Measurements from ENCODE around the gene ARID4B. TPM values are rescaled to one million over a fixed set of nuclear protein-coding genes. Genes with fewer than 3 reads are reported as not detected.

Gene ARID4B
- total RNA-seq (2014; rRNA removed; shearing (Covaris generic)) = 28.7 and 39.3 TPM in 2 replicates
- total RNA-seq (2022) = 44.9 and 46.4 TPM in 2 replicates
- percentile 90 among the genes with signal in this experiment for Bru-seq, nascent RNA
- BruChase-seq, experiment 1, labeled RNA remaining after a 6-hour chase = percentile 75 among the genes with signal in this experiment
- percentile 77 among the genes with signal in this experiment for BruChase-seq, experiment 2, labeled RNA remaining after a 2-hour chase
- long read RNA-seq, full-length matches to known transcripts = 25 of 54 reads
- long read RNA-seq, partial matches to known transcripts = 18 of 54 reads
- long read RNA-seq, other reads (novel, unspliced or antisense) = 11 of 54 reads

- TF ChIP-seq EZH2phosphoT487 (IDR thresholded peaks at IDR 0.05; ENCODE audit: borderline replicate concordance, low read depth, low read length) = no peak
- no peak for TF ChIP-seq CTCF (conservative IDR thresholded peaks at IDR 0.05; ENCODE audit: low read length)
- intact Hi-C loops (cut with micrococcal nuclease; ENCODE audit: unreplicated experiment) = loop anchor here (1.0 to 5.0 kb wide), 6 partner anchors 74 to 955 kb away; partner anchors contain the start of genes ERO1B, RBM34 and TOMM20
- DNase-seq (ENCODE audit: low spot score) = no peak
- Histone ChIP-seq H3K4me1 (ENCODE audit: insufficient read depth, low read length, poor library complexity, severe bottlenecking) (peaks cover 44% of the 10 kb centered on the region), H3K9me3 (ENCODE audit: low read length) (no peaks in the 10 kb centered on the region), H3K4me3 (ENCODE audit: low read depth, low read length, poor library complexity, severe bottlenecking) (peak within 1 kb of the TSS; percentile 96), H3K36me3 (ENCODE audit: insufficient read depth, low read length) (peaks cover 55% of the 10 kb centered on the region), H4K20me1 (ENCODE audit: insufficient read depth, low read length) (peaks cover 31% of the 10 kb centered on the region; the same call in 1 of the 2 replicates), H3K4me2 (ENCODE audit: low read length) (peak within 1 kb of the TSS; percentile 92), H3K27ac (ENCODE audit: low read depth, low read length, poor library complexity, severe bottlenecking) (peak within 1 kb of the TSS; percentile 91), H3K9me2 (ENCODE audit: insufficient read depth, low read length) (no peaks in the 10 kb centered on the region), H3K79me2 (ENCODE audit: insufficient read depth, low read depth, low read length) (peaks cover 89% of the 10 kb centered on the region), H2AFZ (ENCODE audit: low read length) (peak within 1 kb of the TSS; percentile 63)
- no TSS peak for BruUV-seq (replicated peaks)
- ChIA-PET CTCF (ENCODE audit: unreplicated experiment) (no interaction called here), POLR2A (interaction anchor here (0.6 to 0.8 kb wide), 2 partner anchors 13 to 151 kb away, joined by 3 to 5 read pairs; no protein-coding TSS in a partner anchor)
Measured at GRCh38 chr1:235327559-235328270, at the start of gene ARID4B. TSS of gene ARID4B (minus strand) at chr1:235328179. CDS start at chr1:235326919, 1,260 bp downstream.

GRCh38 chr1:235375919-235376605 is 48.1 kb upstream of the ARID4B start:
- H3K4me1 ChIP-seq (ENCODE audit: insufficient read depth, low read length, poor library complexity, severe bottlenecking) = no peaks in the 10 kb centered on the region
- BruUV-seq (replicated peaks) = no TSS peak
- no peak for DNase-seq (ENCODE audit: low spot score)
- no peak overlapping the region for H3K4me3 ChIP-seq (ENCODE audit: low read depth, low read length, poor library complexity, severe bottlenecking)
- no peaks in the 10 kb centered on the region for H3K9me2 ChIP-seq (ENCODE audit: insufficient read depth, low read length)
- intact Hi-C loops (cut with micrococcal nuclease; ENCODE audit: unreplicated experiment) = no loop called here
- H3K79me2 ChIP-seq (ENCODE audit: insufficient read depth, low read depth, low read length) = peaks cover 6% of the 10 kb centered on the region; the same call in 1 of the 2 replicates
- H3K36me3 ChIP-seq (ENCODE audit: insufficient read depth, low read length) = peaks cover 11% of the 10 kb centered on the region
- H3K4me2 ChIP-seq (ENCODE audit: low read length) = no peak overlapping the region
- TF ChIP-seq EZH2phosphoT487 (IDR thresholded peaks at IDR 0.05; ENCODE audit: borderline replicate concordance, low read depth, low read length) = no peak
- TF ChIP-seq CTCF (conservative IDR thresholded peaks at IDR 0.05; ENCODE audit: low read length) = no peak
- CTCF ChIA-PET (ENCODE audit: unreplicated experiment) = no interaction called here
- POLR2A ChIA-PET = interaction anchor here (0.6 kb wide), 1 partner anchor 32 kb away, joined by 3 read pairs; no protein-coding TSS in a partner anchor
- no peaks in the 10 kb centered on the region for H4K20me1 ChIP-seq (ENCODE audit: insufficient read depth, low read length)
- H3K9me3 ChIP-seq (ENCODE audit: low read length) = no peaks in the 10 kb centered on the region
- no peak overlapping the region for H3K27ac ChIP-seq (ENCODE audit: low read depth, low read length, poor library complexity, severe bottlenecking)
- H2AFZ ChIP-seq (ENCODE audit: low read length) = no peak overlapping the region
